Spleen (tissue), 7 donors: ENCODE measurements around the gene OSBPL8.

Experiments
- POLR2A ChIP-seq, 3 donors: fragments of 450-650 bp; IDR thresholded peaks; one replicate each; pipeline ENCODE4 v1.5.1; 2017; ENCODE audit warnings: antibody characterized with exemption in 3 of 3, mild to moderate bottlenecking in 1 of 3
- TF ChIP-seq, protein P1 (sequence below), 11 experiments: fragments of 200-600 bp in 7 of 11; fragments of 450-650 bp in 4 of 11; sonication (generic) in 4 of 11; IDR thresholded peaks in 8 of 11; conservative IDR thresholded peaks in 3 of 11; 1 replicate in 7 of 11; 2 replicates in 4 of 11; pipeline versions ENCODE4 v1.4.0 to v1.8.0; 2016 to 2021; ENCODE audit warnings: antibody characterized with exemption in 11 of 11, inconsistent platforms in 4 of 11, mild to moderate bottlenecking in 1 of 11
- donor health status: DM: no; HTN: no; CAD: no; lungs with moderate emphysema.
- donor health status: DM: no; HTN: no; CAD: no.
- donor health status: DM: no; HTN: no; CAD: no.

DNA sequence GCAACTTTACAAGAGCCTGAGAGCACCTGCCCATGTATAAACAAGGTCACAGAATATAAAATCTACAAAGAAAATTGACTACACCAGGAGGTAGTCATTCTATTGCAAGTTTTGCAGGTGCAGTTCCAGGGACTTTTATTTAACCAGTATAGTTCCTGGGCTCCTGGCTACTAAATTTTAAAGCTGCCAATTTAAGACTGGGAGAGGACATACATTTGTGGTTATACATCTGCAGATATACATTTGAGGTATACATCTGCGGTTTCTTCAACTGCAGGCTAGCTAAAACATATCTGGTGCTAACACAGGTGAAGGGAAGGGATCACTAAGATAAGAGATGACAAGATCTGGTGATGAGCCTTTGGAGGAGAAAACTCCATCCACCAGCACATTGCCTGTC is 241.6 kb downstream of the OSBPL8 start:
- TF ChIP-seq, protein P1, sequence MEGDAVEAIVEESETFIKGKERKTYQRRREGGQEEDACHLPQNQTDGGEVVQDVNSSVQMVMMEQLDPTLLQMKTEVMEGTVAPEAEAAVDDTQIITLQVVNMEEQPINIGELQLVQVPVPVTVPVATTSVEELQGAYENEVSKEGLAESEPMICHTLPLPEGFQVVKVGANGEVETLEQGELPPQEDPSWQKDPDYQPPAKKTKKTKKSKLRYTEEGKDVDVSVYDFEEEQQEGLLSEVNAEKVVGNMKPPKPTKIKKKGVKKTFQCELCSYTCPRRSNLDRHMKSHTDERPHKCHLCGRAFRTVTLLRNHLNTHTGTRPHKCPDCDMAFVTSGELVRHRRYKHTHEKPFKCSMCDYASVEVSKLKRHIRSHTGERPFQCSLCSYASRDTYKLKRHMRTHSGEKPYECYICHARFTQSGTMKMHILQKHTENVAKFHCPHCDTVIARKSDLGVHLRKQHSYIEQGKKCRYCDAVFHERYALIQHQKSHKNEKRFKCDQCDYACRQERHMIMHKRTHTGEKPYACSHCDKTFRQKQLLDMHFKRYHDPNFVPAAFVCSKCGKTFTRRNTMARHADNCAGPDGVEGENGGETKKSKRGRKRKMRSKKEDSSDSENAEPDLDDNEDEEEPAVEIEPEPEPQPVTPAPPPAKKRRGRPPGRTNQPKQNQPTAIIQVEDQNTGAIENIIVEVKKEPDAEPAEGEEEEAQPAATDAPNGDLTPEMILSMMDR (IDR thresholded peaks at IDR 0.05 in 8 of 11, conservative IDR thresholded peaks at IDR 0.05 in 3 of 11) = no peak
- TF ChIP-seq POLR2A (IDR thresholded peaks at IDR 0.05) = no peak
